ENCODE measurements around the gene SLC30A2.
"Not testable (repeated sequence)": the region's sequence is repeated elsewhere in the genome, so short reads cannot be mapped to it uniquely, and the experiment has no call there.

SLC30A2 gene

DNA sequence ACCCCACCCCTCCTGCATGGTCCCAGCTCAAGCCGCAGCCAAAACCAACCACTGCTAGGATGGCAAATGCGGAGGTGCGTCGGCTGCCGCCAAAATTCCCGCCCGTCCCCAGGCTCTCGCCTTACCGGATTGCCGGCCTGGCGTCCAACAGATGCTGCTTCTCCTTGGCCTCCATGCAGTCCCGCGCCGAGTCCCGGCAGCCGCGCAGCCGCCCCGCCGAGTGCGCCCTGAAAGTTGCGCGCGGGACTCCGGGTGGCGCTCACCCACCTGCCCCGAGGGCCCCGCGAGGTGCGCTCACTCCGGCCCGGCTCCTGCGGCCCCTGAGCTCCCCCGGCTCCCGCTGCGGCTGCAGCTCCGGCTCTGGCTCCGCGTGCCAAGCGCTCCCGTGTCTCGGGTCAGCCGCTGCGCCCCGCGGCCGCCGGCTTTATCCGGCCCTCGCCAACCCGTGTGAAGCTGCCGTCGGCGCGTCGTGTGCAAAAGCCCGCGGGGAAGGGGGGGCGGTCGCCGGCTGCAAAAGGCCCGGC is at the start of gene SLC30A2:
TSS of gene SLC30A2 (minus strand) at position 397 of the 524 bp plus-strand sequence. CDS start at position 175, 222 bp downstream.
- DNase-seq: no peak

GRCh38 chr1:26094677-26095383 is 48.9 kb upstream of the SLC30A2 start:
- no peak for DNase-seq

DNA sequence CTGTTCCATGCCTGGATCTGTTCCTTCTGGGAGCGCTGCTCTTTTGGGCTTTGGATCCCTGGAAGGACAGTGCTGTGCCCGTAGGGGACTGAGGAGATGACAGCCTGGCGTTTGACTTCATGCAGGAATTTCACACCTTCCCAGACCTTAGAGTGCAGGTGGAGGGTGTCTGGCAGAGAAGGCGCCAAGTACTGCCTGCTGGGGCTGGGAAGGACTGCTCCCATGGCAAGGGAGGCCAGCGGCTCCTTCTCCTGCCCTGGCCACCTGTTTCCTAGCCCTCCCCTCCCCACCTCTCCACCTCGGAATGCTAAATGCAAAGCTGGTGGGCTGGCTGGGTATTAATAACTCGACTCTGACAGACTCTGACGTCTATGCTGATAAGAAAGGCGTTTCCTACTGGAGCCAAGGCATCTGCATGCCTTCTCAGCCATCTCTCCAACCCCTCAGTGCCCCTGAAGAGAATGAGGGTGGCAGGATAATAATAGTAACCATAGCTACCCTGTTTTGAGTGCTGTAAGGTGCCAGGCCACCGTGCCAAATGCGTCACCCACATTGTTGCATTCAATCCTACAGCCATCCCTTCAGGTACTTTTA is 48.3 kb upstream of the SLC30A2 start:
- DNase-seq: no peak

- not testable (repeated sequence) for DNase-seq
These were observed 47.7 kb upstream of the SLC30A2 start for GRCh38 chr1:26093569-26093968.

GRCh38 chr1:26092422-26092821 is 46.5 kb upstream of the SLC30A2 start:
- DNase-seq: no peak

DNA sequence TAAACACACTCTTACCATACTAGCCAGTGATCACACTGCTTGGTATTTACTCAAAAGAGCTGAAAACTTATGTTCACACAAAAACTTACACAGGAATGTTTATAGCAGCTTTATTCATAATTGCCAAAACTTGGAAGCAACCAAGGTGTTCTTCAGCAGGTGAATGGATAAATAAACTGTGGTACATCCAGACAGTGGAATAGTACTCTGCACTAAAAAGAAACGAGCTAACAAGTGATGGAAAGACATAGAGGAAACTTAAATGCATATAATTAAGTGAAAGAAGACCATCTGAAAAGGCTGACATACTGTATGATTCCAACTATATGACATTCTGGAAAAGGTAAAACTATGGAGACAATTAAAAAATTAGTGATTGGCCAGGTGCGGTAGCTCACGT is 45.0 kb upstream of the SLC30A2 start:
- no peak for DNase-seq

DNA sequence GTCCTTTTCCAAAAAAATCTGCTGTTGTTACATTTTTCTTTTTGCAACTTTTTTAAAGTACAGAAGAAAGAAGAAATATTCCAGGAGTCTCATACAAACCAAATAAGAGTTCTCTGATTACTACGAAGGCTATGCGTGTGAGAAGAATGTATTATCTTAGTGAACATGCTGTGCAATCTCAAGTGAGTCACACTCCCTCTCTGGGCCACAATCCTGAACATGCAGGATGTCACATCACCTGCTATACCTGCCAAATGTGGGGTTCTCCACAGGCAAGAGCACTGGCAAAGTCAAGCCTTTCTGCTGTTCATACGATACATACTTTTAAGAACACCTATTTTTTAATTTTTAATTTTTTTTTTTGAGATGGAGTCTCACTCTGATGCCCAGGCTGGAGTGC is 43.2 kb upstream of the SLC30A2 start:
- DNase-seq: no peak

GRCh38 chr1:26084844-26085243 is 38.9 kb upstream of the SLC30A2 start:
- DNase-seq: no peak

DNA sequence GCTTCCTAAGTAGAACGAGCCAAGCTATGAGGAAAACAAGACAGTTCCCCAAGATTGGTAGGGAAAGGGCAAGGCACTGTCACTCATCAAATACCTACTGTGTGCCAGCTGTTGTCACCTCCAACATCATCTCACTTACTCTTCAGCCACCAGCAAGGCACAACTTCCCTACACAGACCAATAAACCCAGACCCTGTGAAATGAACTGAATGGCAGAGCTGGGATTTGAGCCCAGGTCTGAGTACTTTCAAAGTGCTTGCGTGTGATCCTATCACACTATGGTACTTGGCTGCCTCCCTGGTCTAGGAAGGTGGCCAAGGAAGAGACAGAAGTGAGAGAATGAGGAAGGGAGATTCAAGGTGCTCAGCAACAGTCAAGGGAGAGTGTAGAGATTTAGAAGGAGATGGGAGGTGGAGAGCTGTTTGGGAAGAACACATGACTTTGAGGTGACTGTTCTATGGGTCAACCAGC is 38.2 kb upstream of the SLC30A2 start:
- DNase-seq: no peak

- no peak for DNase-seq
These were observed 37.3 kb upstream of the SLC30A2 start for GRCh38 chr1:26083208-26083607.

DNA sequence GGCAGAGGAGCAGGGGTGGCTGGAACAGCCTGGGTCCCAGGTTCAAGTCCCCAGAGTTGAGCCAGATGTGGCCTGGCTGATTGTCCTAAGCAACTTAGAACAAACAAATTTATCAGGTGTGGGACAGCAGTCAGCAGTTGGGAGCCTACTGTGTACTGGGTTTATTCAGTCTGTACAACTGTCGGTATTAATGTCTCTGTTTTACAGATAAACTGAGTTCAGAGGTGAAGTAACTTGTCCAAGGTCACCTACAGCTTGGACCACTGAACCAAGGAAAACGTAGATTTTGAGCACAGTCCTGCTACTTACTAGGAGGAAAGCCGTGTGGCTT is 36.1 kb upstream of the SLC30A2 start:
- DNase-seq: no peak

DNA sequence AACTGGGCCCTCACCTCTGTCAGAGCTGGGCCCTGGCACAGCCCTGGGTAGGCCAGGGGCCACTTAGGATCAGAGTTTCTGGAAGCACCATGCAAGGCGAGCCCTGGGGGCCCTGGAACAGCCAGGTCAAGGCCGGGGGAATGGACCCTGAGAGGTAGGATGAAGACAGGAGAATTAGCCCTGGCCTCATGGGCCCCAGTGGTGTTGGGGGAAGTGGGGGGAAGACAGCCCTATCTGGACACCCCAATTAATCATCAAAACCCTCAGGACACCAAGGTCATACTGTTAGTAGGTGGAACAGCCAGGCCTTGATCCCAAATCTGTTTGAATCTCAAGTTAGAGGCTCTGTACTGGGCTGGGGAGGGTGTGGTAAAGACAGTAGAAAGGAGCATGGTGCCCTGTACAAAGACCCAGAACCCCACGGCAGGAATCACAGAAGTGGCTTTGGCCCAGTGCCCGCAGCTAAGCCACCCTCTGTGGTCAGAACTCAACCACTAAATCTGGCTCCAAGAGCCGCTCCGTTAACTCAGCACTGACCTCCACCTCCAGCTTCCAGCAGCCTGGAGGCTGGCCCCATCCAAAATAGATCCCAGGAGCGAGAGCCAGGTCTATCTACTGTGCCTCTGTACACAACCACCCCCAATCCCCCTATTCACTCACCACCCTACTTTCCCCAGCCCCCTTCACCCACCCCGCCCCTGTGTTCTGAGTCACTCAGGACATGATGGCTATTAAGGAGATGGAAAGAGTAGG is 35.5 kb upstream of the SLC30A2 start:
- no peak for DNase-seq

DNA sequence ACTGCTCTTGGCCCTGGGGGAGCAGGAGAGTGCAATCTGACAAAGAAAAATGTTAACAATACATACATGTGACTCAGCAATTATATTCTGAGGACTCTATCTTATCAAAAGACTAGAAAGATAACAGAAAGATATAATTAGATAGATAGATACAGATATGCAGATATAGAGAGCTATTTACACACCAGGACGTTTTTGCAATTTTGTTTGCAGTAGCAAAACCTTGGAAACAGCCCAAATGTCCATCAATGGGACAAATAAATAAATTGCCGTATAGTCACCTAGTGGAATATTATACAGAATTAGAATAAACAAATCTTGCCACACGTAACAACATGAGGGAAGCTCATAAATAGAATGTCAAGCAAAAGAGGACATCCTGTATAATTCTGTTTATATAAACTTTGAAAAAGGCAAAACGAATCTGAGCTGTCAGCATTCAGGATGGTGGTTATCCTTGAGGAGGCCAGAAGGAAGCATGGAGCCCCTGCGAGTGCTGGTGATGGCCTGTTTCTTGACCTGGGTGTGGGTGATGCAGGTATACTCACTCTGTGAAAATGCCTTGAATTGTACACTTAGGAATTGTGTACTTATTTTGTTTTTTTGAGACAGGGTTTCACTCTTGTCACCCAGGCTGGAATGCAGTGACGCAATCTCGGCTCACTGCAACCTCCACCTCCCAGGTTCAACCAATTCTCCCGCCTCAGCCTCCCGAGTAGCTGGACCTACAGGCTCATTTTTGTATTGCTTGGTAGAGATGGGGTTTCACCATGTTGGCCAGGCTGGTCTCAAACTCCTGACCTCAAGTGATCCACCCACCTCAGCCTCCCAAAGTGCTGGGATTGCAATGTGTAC is 34.3 kb upstream of the SLC30A2 start:
- DNase-seq: no peak

DNA sequence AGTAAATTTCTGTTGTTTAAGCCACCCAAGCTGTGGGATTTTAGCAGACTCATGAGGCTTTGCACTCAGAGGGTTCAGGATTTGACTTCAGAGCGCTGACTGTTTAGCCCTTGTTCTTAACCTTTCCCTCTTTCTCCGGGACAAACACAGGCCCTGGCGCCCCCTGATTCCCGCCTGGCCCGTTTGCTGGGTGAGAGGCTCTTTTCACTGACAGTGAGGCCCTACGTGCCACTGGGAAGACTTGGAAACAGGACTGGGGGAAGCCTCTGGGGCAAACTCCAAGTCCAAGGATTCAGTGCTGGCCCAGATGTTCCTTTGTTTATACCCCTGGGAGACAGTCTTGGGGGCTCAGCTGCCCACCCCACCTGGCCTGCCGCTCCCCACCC is 33.3 kb upstream of the SLC30A2 start:
- no peak for DNase-seq

DNA sequence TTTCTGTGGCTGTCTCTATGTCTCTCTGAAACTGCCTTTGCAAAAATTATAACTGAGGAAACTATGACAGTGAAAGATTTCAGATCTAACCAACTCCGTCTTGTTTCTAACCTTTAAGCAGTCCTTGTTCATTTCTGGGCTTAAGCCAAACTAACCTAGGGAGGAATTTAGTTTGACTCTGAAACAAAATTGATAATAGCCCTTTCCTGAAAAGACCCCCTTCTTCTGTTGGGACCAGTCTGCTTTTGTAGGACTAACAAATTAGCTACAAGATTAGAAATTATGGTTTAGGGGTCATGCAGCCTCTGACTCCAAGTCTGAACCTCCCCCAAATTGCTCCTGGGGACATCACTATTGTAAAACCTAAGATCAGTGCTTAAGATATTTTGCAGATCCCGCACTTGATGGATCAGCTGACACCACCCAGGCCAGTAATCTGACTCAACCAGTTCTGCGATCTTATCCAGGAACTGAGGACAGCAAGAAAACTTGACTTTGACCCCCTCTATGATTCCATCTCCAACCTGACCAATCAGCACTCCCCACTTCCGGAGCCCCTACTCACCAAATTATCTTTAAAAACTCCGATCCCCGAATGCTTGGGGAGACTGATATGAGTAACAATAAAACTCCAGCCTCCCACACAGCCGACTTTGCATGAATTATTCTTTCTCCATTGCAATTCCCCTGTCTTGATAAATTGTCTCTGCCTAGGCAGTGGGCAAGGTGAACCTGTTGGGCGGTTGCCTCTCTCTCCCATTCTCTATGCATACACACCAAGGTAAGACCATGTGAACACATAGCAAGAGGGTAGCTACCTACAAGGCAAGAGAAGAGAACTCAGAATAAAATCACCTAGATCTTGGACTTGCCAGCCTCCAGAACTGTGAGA is 32.6 kb upstream of the SLC30A2 start:
- DNase-seq: no peak

DNA sequence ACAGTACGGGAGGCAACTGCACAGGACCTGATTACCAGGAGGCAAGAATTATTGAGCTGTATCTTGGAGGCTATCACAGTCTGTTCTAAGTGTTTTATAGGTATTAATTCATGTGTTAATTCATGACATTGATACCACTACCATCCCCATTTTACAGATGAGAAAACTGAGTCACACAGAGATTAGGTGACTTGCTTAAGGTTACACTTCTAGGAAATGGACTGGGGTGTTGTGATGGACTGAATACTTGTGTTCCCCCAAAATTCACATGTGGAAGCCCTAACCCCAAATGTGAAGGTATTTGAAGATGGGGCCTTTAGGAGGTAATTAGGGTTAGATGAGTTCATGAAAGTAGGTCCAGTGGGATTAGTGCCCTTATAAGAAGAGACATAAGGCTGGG is 31.6 kb upstream of the SLC30A2 start:
- no peak for DNase-seq

GRCh38 chr1:26075421-26076144 is 29.7 kb upstream of the SLC30A2 start:
- DNase-seq: no peak

- no peak for DNase-seq
These were observed 26.4 kb upstream of the SLC30A2 start for GRCh38 chr1:26072305-26072704.

GRCh38 chr1:26070963-26071342 is 25.0 kb upstream of the SLC30A2 start:
- DNase-seq: no peak

DNA sequence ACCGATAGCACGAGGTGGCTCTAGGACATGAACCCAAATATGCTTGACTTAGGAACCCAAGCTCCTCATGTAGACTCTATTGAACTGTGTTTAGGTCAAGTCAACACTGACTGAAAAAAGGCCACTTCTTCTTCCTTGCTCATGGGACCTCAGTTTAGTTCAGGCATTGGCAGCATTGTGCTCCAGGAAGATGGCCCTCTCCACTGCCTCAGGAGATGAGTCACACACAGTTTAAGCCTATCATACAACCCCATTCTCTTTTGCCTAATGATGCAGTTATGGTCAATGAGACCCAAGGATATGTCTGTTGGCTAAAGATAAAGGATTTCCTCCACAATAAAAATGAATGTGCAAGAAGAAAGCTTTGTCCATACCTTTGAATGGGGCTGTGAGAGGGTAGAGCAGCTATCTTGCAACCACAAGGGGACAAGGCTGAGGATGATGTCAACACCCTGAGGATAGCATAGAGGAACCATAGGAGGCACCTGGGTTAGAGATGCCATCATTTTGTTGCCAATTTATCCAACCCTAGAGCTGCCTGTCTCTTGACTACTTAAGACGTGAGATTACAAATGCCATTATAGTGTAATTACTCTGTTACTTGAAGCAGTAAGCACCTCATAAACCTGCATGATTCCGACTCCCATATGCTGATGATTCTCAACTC is 24.5 kb upstream of the SLC30A2 start:
- DNase-seq: no peak

DNA sequence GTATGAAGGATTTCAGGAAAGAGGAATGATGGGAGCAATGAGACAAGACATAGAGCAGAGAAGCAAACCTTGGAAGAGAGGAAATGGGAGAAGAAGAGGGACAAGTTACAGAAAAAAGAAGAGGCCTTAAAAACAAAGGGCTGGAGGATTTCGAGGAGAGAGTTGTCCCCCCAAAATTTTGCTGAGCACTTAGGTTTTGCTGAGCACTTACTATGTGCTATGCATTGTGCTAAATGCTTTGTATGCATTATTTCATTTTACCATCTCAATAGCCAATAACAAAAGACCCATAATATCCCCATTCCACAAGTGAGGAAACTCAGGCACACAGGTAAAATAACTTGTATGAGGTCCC is 24.0 kb upstream of the SLC30A2 start:
- no peak for DNase-seq

Data from NCI-H2029 treated with DMSO at 0.1 percent for 48 hours (cell line).